Neuronal stem cell (in vitro differentiated cells): ENCODE results near the gene MYCBP.
"Not testable (repeated sequence)": the region's sequence is repeated elsewhere in the genome, so short reads cannot be mapped to it uniquely, and the experiment has no call there.

Experiments used
- DNase-seq: peaks from one replicate; pipeline ENCODE4 v3.0.0-alpha.2; 2013; ENCODE audit warnings: low spot score
- H2AFZ ChIP-seq: one replicate; pipeline ENCODE4 v1.6.1; 2013; ENCODE audit warnings: mild to moderate bottlenecking, low read length, inconsistent platforms
- H2AK5ac ChIP-seq: 2 replicates; pipeline ENCODE4 v1.6.1; 2013; ENCODE audit warnings: low read depth, mild to moderate bottlenecking, inconsistent platforms, low read length, moderate library complexity, mixed read lengths
- H2BK120ac ChIP-seq: 2 replicates; pipeline ENCODE4 v1.6.1; 2013; ENCODE audit warnings: low read depth, mild to moderate bottlenecking, inconsistent platforms, low read length, moderate library complexity, mixed read lengths
- H2BK12ac ChIP-seq: one replicate; pipeline ENCODE4 v1.6.1; 2013; ENCODE audit warnings: low read length, inconsistent platforms
- H2BK15ac ChIP-seq: 2 replicates; pipeline ENCODE4 v1.6.1; 2013; ENCODE audit warnings: mild to moderate bottlenecking, low read length, inconsistent platforms, mixed read lengths
- H2BK5ac ChIP-seq: one replicate; pipeline ENCODE4 v1.6.1; 2013; ENCODE audit warnings: inconsistent platforms, mild to moderate bottlenecking, low read length, moderate library complexity
- H3K14ac ChIP-seq: one replicate; pipeline ENCODE4 v1.6.1; 2013; ENCODE audit warnings: low read length, inconsistent platforms
- H3K18ac ChIP-seq: 2 replicates; pipeline ENCODE4 v1.6.1; 2013; ENCODE audit warnings: low read length, inconsistent platforms
- H3K23ac ChIP-seq: 2 replicates; pipeline ENCODE4 v1.6.1; 2013; ENCODE audit warnings: low read depth, mild to moderate bottlenecking, mixed read lengths, low read length, inconsistent platforms; ENCODE audit not compliant: poor library complexity
- H3K27ac ChIP-seq: replicated peaks from 3 replicates; pipeline ENCODE4 v1.5.1; 2013; ENCODE audit warnings: low read length, inconsistent platforms
- H3K27me3 ChIP-seq, 3 experiments: 2 replicates each; pipeline ENCODE4 v1.6.1; 2013; ENCODE audit warnings: low read length in 3 of 3, mild to moderate bottlenecking in 2 of 3, inconsistent platforms in 1 of 3, low read depth in 1 of 3, mixed read lengths in 1 of 3, moderate library complexity in 1 of 3; ENCODE audit not compliant: control insufficient read depth in 3 of 3, insufficient read depth in 3 of 3
- H3K36me3 ChIP-seq, 2 donors: replicated peaks in 1 of 2; 2 replicates each; pipeline ENCODE4 v1.6.1; 2013; ENCODE audit warnings: low read length in 2 of 2; ENCODE audit not compliant: control insufficient read depth in 2 of 2, insufficient read depth in 2 of 2
- H3K4ac ChIP-seq: 2 replicates; pipeline ENCODE4 v1.6.1; 2013; ENCODE audit warnings: inconsistent platforms, mild to moderate bottlenecking, low read length, moderate library complexity
- H3K4me1 ChIP-seq, 2 donors: 1 replicate in 1 of 2; 2 replicates in 1 of 2; pipeline ENCODE4 v1.6.1; 2013; ENCODE audit warnings: low read length in 2 of 2, low read depth in 1 of 2; ENCODE audit not compliant: control insufficient read depth in 2 of 2, insufficient read depth in 1 of 2
- H3K4me2 ChIP-seq: one replicate; pipeline ENCODE4 v1.6.1; 2013; ENCODE audit warnings: mild to moderate bottlenecking, low read length, inconsistent platforms; ENCODE audit not compliant: insufficient read depth, poor library complexity, severe bottlenecking
- H3K4me3 ChIP-seq, 2 donors: 2 replicates each; pipeline ENCODE4 v1.5.1; 2013; ENCODE audit warnings: low read length in 2 of 2, mild to moderate bottlenecking in 2 of 2, inconsistent platforms in 1 of 2, moderate library complexity in 1 of 2
- H3K79me1 ChIP-seq: one replicate; pipeline ENCODE4 v1.6.1; 2013; ENCODE audit warnings: low read depth, mild to moderate bottlenecking, inconsistent platforms, low read length, moderate library complexity
- H3K9ac ChIP-seq: one replicate; pipeline ENCODE4 v1.6.1; 2013; ENCODE audit warnings: mild to moderate bottlenecking, low read depth, low read length, inconsistent platforms; ENCODE audit not compliant: poor library complexity
- H3K9me3 ChIP-seq, 2 donors: replicated peaks in 1 of 2; 2 replicates each; pipeline versions ENCODE3 to v1.6.1; 2013; ENCODE audit warnings: low read length in 2 of 2, mild to moderate bottlenecking in 2 of 2, inconsistent platforms in 1 of 2, low read depth in 1 of 2, mixed read lengths in 1 of 2, moderate library complexity in 1 of 2; ENCODE audit not compliant: control insufficient read depth in 2 of 2, insufficient read depth in 1 of 2
- H4K8ac ChIP-seq: one replicate; pipeline ENCODE4 v1.6.1; 2013; ENCODE audit warnings: low read depth, mild to moderate bottlenecking, inconsistent platforms, low read length, moderate library complexity
- H4K91ac ChIP-seq: one replicate; pipeline ENCODE4 v1.6.1; 2013; ENCODE audit warnings: low read length, low read depth, mild to moderate bottlenecking, inconsistent platforms; ENCODE audit not compliant: poor library complexity
- WGBS, 2 donors: extraction: QIAGEN DNeasy Blood & Tissue Kit; methylation state at CpG; one replicate each; pipeline ENCODE4 v1.1.7; 2013; ENCODE audit warnings: missing lambda C conversion rate in 2 of 2, mixed read lengths in 1 of 2; ENCODE audit not compliant: insufficient read length in 2 of 2, insufficient replicate concordance in 1 of 2; ENCODE audit errors: extremely low coverage in 2 of 2; 5-methylcytosine and 5-hydroxymethylcytosine counted together

Gene MYCBP

DNA sequence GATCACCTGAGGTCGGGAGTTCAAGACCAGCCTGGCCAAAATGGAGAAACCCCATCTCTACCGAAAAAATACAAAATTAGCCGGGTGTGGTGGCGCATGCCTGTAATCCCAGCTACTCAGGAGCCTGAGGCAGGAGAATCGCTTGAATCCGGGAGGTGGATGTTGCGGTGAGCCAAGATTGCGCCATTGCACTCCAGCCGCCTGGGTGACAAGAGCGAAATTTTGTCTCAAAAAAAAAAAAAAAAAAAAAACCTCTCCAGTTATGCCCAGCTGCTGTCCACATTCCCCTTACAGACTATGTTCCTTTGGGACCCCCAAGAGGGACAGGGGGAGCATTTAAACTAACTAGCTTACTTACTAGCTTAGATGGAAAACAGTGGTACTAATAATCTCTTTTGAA is 36.8 kb downstream of the MYCBP start:
- H3K4me1 ChIP-seq, H3K18ac ChIP-seq, H3K9me3 ChIP-seq, H2BK12ac ChIP-seq, H2BK120ac ChIP-seq, H4K8ac ChIP-seq, H2BK15ac ChIP-seq, H3K79me1 ChIP-seq, H3K4ac ChIP-seq, H3K4me2 ChIP-seq, H3K4me3 ChIP-seq, H4K91ac ChIP-seq, H3K27me3 ChIP-seq, H3K9ac ChIP-seq, H2AFZ ChIP-seq, DNase-seq, H3K14ac ChIP-seq, H2AK5ac ChIP-seq, H3K23ac ChIP-seq, H3K27ac ChIP-seq, H2BK5ac ChIP-seq: not testable (repeated sequence)
- no CpG with 5 or more reads among the region's 10 CpGs for WGBS, 2 donors
- H3K36me3 ChIP-seq = peaks cover 5 to 38% of the 10 kb centered on the region in 2 donors

DNA sequence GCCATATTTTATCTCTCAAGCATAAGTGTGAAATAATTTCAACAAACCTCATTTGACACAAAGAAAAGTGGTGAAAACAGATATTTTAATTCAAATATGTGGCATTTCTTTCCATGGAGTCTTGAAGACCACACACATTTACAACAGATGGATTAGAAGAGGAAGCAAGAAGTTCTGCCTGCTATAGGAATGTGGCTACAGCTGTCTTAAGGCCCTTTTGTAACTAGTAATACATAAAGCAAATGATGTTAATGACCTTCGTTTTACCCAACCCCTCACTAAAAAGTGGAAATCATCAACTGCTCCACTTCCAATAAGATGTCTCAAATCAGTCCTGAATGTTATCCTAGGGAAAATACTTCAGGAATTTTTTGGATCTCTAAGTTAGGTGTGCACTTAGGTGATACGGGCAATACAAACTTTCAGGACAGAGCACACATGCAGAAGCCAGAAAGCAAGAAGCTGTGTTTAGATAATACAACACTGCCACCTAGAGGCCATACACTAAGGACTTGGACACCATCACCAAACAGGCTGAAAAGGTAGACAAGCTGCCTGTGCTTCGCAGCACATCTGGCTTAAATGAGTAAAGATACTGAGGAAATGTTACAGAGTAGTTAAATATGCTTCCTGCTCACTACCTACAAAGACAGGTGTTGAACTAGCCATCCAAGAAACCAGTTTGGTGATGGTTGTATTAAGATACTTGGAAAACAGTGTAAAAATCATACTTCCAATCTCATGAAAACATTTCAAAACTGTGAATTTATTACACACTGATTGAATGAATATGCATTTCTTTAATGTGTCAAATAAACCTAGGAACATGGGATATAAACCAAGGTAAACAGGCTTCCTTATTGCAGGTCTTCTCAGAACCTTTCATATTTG is 38.0 kb downstream of the MYCBP start:
- Histone ChIP-seq H3K4me2 (no peak overlapping the region), H2BK12ac (no peak overlapping the region), H2AFZ (no peak overlapping the region), H3K27me3 (peaks cover 0 to 5% (median 0%) of the 10 kb centered on the region in 3 experiments), H3K23ac (no peak overlapping the region), H3K79me1 (no peaks in the 10 kb centered on the region), H2BK120ac (no peak overlapping the region), H4K91ac (no peak overlapping the region), H3K14ac (no peak overlapping the region), H2AK5ac (no peak overlapping the region), H3K4ac (no peak overlapping the region), H3K36me3 (peaks cover 5 to 27% of the 10 kb centered on the region in 2 donors), H2BK15ac (no peak overlapping the region), H3K4me3 (no peak overlapping the region), H3K18ac (no peak overlapping the region), H3K27ac (no peak overlapping the region), H3K4me1 (peaks cover 1 to 8% of the 10 kb centered on the region in 2 donors), H2BK5ac (no peak overlapping the region), H3K9me3 (no peaks in the 10 kb centered on the region), H4K8ac (no peak overlapping the region), H3K9ac (no peak overlapping the region)
- no CpG with 5 or more reads among the region's 3 CpGs for WGBS, 2 donors
- peak; percentile 87 for DNase-seq

DNA sequence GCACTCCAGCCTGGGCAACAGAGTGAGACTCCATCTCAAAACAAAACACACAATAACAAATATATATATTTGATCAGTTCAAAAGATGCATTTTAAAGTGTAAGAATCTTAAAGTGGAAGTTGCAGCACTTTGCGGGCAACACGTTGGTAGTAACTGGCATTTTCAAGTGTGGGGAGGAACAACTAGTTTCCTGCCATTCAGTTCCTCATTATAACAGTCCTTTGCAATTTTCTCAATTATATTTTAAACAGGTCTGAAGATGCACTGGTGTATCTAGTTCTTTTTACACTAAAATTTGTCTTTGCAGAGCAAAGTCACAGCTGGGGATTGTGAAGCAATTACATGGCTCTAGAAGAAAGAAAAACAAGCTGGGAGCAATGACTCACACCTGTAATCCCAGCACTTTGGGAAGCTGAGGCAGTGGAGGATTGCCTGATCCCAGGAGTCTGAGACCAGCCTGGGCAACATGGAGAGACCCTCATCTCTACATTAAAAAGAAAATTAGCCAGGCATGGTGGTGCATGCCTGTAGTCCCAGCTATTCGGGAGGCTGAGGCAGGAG is 38.8 kb downstream of the MYCBP start:
- WGBS, 2 donors = no CpG with 5 or more reads among the region's 3 CpGs
- H2BK5ac ChIP-seq = no peak overlapping the region
- H2BK15ac ChIP-seq = no peak overlapping the region
- H4K8ac ChIP-seq = no peak overlapping the region
- H3K9ac ChIP-seq = no peak overlapping the region
- H3K23ac ChIP-seq = no peak overlapping the region
- no peak overlapping the region for H2AK5ac ChIP-seq
- H3K4ac ChIP-seq = no peak overlapping the region
- H3K4me2 ChIP-seq = no peak overlapping the region
- no peak overlapping the region for H3K18ac ChIP-seq
- no peaks in the 10 kb centered on the region for H3K79me1 ChIP-seq
- no peak overlapping the region for H3K27ac ChIP-seq
- H2BK120ac ChIP-seq = no peak overlapping the region
- H3K4me3 ChIP-seq = no peak overlapping the region
- no peak overlapping the region for H2AFZ ChIP-seq
- H3K36me3 ChIP-seq = peaks cover 3 to 20% of the 10 kb centered on the region in 2 donors
- peaks cover 1 to 8% of the 10 kb centered on the region in 2 donors for H3K4me1 ChIP-seq
- H4K91ac ChIP-seq = no peak overlapping the region
- DNase-seq = no peak
- no peak overlapping the region for H2BK12ac ChIP-seq
- H3K27me3 ChIP-seq = peaks cover 0 to 7% (median 0%) of the 10 kb centered on the region in 3 experiments
- H3K14ac ChIP-seq = no peak overlapping the region
- H3K9me3 ChIP-seq = no peaks in the 10 kb centered on the region

DNA sequence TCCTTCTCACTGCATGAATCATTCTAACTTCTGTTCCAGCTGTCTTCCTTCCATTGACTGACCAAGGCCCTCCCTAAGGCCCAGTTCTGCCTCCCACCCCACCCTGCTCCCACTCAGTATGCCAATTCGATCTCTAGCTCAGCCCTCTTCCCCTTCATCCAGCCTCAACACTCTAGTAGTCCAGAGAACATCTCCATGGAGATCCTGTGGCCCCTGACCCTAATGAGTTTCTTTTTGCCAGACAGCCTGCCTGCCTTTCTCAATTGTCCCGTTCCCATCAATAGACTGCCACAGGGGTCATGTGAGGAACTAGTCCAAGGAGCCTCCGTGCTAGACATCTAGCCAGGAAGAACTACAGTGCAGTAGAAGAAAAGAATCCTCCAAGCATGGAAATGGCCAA is 40.0 kb downstream of the MYCBP start:
- Histone ChIP-seq H3K4me2 (no peak overlapping the region), H3K9ac (no peak overlapping the region), H2BK12ac (no peak overlapping the region), H2AK5ac (no peak overlapping the region), H3K14ac (no peak overlapping the region), H3K18ac (no peak overlapping the region), H3K79me1 (no peaks in the 10 kb centered on the region), H2BK15ac (no peak overlapping the region), H3K36me3 (peaks cover 0 to 9% of the 10 kb centered on the region in 2 donors), H3K4ac (no peak overlapping the region), H3K23ac (no peak overlapping the region), H2BK120ac (no peak overlapping the region), H3K27ac (no peak overlapping the region), H2BK5ac (no peak overlapping the region), H4K91ac (no peak overlapping the region), H2AFZ (peak overlapping the region; percentile 19), H3K9me3 (no peaks in the 10 kb centered on the region), H3K27me3 (peaks cover 0 to 11% (median 0%) of the 10 kb centered on the region in 3 experiments), H4K8ac (no peak overlapping the region), H3K4me3 (no peak overlapping the region), H3K4me1 (peaks cover 1 to 8% of the 10 kb centered on the region in 2 donors)
- no peak for DNase-seq
- no CpG with 5 or more reads among the region's 3 CpGs for WGBS, 2 donors
